ENCODE measurements around the gene CEP78.

The CEP78 gene

DNA sequence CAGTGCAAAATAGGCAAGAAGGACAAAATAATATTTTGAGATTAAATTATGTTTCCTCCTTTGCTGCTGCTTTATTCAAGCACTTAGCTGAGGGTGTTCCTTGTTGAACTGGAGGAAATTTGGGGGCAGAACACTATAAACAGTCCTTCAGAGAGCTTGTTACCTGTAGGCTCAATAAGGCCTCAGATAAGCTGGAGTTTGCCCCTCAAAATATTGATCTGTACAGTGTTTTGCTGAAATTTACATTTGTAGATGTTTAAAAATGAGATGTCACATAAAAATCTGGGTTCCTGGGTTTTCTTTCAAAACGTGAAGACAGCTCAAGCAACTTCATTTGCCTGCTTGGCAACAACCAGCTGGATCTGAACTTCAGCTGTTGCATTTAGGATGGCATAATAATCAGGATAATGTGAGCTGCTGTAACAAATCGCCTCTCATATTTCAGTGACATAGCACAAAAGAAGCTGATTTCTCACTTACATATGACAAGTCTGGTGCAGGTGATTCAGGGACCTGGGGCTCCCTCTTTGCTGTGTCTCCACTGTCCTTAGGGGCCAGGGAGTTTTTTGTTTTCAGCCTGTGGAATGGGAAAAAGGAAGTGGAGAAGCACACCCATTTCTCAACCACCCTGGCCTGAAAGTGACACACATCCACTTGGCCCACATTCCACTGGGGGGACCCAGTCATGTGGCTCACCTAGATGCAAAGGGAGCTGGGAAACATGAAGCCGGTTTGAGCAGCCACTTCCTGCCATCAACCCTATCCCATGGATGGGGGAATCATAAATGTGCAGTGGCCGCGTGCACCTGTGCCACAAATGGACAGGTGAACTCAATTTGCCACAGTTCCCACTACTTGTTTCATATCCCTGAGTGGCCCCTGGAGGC lies 58.7 kb downstream of the CEP78 start:
- Histone ChIP-seq H3K27ac (no peak overlapping the region), H3K4me3 (no peak overlapping the region)
- DNase-seq (ENCODE audit: low spot score): no peak
- TF ChIP-seq, protein P1, sequence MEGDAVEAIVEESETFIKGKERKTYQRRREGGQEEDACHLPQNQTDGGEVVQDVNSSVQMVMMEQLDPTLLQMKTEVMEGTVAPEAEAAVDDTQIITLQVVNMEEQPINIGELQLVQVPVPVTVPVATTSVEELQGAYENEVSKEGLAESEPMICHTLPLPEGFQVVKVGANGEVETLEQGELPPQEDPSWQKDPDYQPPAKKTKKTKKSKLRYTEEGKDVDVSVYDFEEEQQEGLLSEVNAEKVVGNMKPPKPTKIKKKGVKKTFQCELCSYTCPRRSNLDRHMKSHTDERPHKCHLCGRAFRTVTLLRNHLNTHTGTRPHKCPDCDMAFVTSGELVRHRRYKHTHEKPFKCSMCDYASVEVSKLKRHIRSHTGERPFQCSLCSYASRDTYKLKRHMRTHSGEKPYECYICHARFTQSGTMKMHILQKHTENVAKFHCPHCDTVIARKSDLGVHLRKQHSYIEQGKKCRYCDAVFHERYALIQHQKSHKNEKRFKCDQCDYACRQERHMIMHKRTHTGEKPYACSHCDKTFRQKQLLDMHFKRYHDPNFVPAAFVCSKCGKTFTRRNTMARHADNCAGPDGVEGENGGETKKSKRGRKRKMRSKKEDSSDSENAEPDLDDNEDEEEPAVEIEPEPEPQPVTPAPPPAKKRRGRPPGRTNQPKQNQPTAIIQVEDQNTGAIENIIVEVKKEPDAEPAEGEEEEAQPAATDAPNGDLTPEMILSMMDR (IDR thresholded peaks at IDR 0.05): no peak

GRCh38 chr9:78295177-78295575 lies 59.3 kb downstream of the CEP78 start:
- H3K27ac ChIP-seq: no peak overlapping the region
- H3K4me3 ChIP-seq: no peak overlapping the region
- no peak for DNase-seq (ENCODE audit: low spot score)
- TF ChIP-seq, protein P1 (IDR thresholded peaks at IDR 0.05): no peak

DNA sequence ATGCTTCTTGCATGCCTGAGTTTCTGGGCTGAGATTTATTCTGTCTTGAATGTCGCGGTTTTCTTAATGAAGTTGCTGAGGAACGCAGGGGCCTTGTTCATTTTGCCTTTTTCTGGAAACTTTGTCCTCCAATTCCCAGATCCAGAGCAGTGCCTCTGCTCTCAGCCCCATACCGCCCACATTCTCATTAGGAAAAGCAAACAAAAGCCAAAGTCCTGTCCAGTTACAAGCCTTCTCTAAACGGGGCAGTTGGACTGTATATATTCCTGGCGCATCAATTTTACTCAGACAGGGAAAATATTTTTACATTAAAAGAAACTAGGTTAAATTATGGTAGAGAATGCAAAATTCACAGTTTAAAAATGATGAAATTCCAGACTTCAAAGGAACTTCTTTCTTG lies 59.9 kb downstream of the CEP78 start:
- DNase-seq (ENCODE audit: low spot score): no peak
- peak overlapping the region; percentile 75 for H3K4me3 ChIP-seq
- H3K27ac ChIP-seq: no peak overlapping the region
- TF ChIP-seq, protein P1 (IDR thresholded peaks at IDR 0.05): no peak

- TF ChIP-seq, protein P1 (IDR thresholded peaks at IDR 0.05): no peak
- H3K27ac ChIP-seq: peak overlapping the region; percentile 17 to 33
- H3K4me3 ChIP-seq: peak overlapping the region; percentile 75
- DNase-seq (ENCODE audit: low spot score): no peak
Measured at GRCh38 chr9:78296201-78296892, 60.5 kb downstream of the CEP78 start.

DNA sequence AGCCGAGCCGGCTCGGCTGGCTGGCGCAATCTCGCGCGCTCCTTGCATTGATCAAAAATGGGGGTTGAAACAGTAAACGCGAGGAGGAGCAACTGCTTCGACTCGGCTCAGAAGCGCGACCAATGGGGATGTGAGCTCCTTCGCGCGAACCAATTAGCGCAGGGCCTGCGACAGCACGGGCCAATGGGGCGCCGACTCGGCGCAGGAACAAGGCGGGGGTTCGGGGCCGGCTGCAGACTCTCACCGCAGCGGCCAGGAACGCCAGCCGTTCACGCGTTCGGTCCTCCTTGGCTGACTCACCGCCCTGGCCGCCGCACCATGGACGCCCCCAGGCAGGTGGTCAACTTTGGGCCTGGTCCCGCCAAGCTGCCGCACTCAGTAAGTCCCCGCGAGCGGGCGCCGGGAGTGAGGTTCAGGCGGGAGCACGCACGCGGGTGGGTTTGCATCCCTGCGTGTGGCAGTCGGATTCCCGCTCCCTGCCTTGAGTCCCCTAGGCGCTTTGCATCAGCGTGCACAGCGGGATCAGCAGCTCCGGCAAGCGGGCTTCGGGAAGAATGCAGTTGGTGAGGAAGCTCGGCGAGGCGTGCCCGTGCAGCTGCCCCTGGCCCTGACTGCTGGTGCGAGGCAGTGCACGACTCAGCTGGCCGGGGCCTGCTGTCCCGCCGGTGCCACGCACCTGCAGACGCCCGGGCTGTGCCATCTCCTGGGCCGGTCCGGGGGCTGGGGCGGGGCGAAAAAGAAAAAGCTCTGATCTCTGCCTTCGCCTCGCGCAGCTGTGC lies 61.2 kb downstream of the CEP78 start, which contains the start of gene PSAT1:
PSAT1 (plus strand) TSS at position 233 of the 779 bp plus-strand sequence; CDS start at position 319, 86 bp downstream.
- peak within 1 kb of the TSS; percentile 17 to 33 for H3K27ac ChIP-seq
- DNase-seq (ENCODE audit: low spot score): peak; percentile 86
- H3K4me3 ChIP-seq: peak within 1 kb of the TSS; percentile 75
- TF ChIP-seq, protein P1 (IDR thresholded peaks at IDR 0.05): no peak

DNA sequence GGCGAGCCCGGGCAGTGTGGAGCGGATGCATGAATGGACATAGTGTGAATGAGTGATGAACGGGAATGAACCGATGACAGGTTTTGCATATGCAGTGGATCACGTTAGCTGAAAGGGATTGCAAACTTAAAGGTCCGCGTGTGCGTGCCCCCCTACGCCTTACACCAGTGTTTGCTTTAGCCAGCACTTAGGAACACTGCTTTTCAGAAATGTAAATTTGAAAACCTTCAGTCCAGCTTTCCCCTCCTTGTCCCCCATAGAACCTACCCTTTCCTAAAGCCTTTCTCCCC lies 61.7 kb downstream of the CEP78 start:
- H3K4me3 ChIP-seq: peak overlapping the region; percentile 75
- TF ChIP-seq, protein P1 (IDR thresholded peaks at IDR 0.05): no peak
- no peak for DNase-seq (ENCODE audit: low spot score)
- no peak overlapping the region for H3K27ac ChIP-seq
